ENCODE results near the gene ANKS1A. TPM values are rescaled to one million over a fixed set of nuclear protein-coding genes. Genes with fewer than 3 reads are reported as not detected.

ANKS1A gene
- total RNA-seq, 3 donors from 2014 or later (not counting 1 experiment from before 2014, with no cell fraction given), result 10.4 to 11.5 (median 10.9) TPM

DNA sequence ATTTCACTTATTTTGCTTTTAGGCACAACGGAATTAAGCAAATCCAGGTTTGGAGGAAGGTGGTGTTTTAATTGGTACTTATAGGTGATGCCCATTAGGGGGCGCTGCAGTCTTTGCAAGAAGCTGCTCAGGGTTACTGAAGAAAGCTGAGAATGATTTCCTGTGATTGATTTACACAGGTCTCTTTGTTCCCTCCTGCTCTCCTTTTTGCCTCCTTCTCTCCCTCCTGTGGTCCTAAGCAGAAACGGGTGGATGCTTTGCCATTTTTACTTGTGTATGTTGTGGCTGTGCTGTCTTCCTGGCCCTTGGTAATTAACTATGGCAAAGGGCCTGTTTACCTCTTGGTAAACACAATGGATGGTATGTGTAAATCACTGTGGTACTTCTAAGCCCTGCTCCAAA is 97.8 kb downstream of the ANKS1A start:
- Mint-ChIP-seq H3K27me3 (ENCODE audit: low read depth in 2 of 2) (no peaks in the 10 kb centered on the region), H3K27ac (no peak overlapping the region), H3K4me3 (no peak overlapping the region), H3K36me3 (peaks cover 31% of the 10 kb centered on the region), H3K4me1 (peaks cover 0 to 5% of the 10 kb centered on the region in 2 donors), H3K9me3 (no peaks in the 10 kb centered on the region)
- TF ChIP-seq, protein P1, sequence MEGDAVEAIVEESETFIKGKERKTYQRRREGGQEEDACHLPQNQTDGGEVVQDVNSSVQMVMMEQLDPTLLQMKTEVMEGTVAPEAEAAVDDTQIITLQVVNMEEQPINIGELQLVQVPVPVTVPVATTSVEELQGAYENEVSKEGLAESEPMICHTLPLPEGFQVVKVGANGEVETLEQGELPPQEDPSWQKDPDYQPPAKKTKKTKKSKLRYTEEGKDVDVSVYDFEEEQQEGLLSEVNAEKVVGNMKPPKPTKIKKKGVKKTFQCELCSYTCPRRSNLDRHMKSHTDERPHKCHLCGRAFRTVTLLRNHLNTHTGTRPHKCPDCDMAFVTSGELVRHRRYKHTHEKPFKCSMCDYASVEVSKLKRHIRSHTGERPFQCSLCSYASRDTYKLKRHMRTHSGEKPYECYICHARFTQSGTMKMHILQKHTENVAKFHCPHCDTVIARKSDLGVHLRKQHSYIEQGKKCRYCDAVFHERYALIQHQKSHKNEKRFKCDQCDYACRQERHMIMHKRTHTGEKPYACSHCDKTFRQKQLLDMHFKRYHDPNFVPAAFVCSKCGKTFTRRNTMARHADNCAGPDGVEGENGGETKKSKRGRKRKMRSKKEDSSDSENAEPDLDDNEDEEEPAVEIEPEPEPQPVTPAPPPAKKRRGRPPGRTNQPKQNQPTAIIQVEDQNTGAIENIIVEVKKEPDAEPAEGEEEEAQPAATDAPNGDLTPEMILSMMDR (IDR thresholded peaks at IDR 0.05), result peak; percentile 73
- no peak overlapping the region for H3K27ac ChIP-seq (ENCODE audit: low read length)
- ATAC-seq (peak; percentile 66 to 71 (median 69)), DNase-seq (peak; percentile 44 to 81)
- H3K9me3 ChIP-seq (ENCODE audit: control insufficient read depth, insufficient read depth, low read length), result no peaks in the 10 kb centered on the region
- H3K4me3 ChIP-seq (ENCODE audit: low read length), result no peak overlapping the region
- no peaks in the 10 kb centered on the region for H3K27me3 ChIP-seq (ENCODE audit: control insufficient read depth, insufficient read depth, low read length)
- no peaks in the 10 kb centered on the region for H3K4me1 ChIP-seq (ENCODE audit: control insufficient read depth, insufficient read depth, low read length)
- 33% methylated on average over 3 of the region's 3 CpGs for WGBS (ENCODE audit: insufficient coverage)
- peaks cover 54% of the 10 kb centered on the region for H3K36me3 ChIP-seq (ENCODE audit: control insufficient read depth, insufficient read depth, low read length)
- intact Hi-C loops (cut with micrococcal nuclease), result loop anchor here (1.0 to 2.0 kb wide), 2 partner anchors 154 to 254 kb away; partner anchors contain the start of gene TCP11

DNA sequence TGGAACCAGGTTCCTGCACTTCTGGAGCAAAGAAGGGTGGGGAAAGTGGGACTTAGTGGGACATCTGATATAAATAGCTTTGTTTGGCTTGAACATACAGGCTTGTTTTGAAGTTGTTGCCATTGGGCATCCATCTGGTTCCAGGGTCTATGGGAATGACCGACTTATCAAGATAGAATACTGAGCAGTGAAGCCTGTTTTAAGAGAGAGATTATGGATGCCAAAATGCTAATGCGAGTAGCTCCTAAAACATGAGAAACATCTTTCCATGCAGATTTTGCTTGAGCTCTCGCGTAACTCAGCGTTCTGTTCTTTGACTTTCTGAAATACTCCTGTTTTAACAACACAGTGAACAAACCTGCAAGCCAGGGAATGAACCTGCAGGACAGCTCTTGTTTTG is 98.5 kb downstream of the ANKS1A start:
- Mint-ChIP-seq H3K4me1 (peaks cover 0 to 5% of the 10 kb centered on the region in 2 donors), H3K27me3 (ENCODE audit: low read depth in 2 of 2) (no peaks in the 10 kb centered on the region), H3K4me3 (no peak overlapping the region), H3K36me3 (peaks cover 31% of the 10 kb centered on the region), H3K9me3 (no peaks in the 10 kb centered on the region), H3K27ac (no peak overlapping the region)
- Histone ChIP-seq H3K4me1 (ENCODE audit: control insufficient read depth, insufficient read depth, low read length) (no peaks in the 10 kb centered on the region), H3K27me3 (ENCODE audit: control insufficient read depth, insufficient read depth, low read length) (no peaks in the 10 kb centered on the region), H3K9me3 (ENCODE audit: control insufficient read depth, insufficient read depth, low read length) (no peaks in the 10 kb centered on the region), H3K27ac (ENCODE audit: low read length) (no peak overlapping the region), H3K36me3 (ENCODE audit: control insufficient read depth, insufficient read depth, low read length) (peaks cover 54% of the 10 kb centered on the region), H3K4me3 (ENCODE audit: low read length) (no peak overlapping the region)
- ATAC-seq (no peak), DNase-seq (no peak)
- TF ChIP-seq, protein P1 (IDR thresholded peaks at IDR 0.05), result no peak
- 98% methylated on average over 5 of the region's 5 CpGs for WGBS (ENCODE audit: insufficient coverage)
- intact Hi-C loops (cut with micrococcal nuclease), result loop anchor here (2.0 kb wide), 1 partner anchor 153 kb away; the partner anchor contains the start of gene TCP11

DNA sequence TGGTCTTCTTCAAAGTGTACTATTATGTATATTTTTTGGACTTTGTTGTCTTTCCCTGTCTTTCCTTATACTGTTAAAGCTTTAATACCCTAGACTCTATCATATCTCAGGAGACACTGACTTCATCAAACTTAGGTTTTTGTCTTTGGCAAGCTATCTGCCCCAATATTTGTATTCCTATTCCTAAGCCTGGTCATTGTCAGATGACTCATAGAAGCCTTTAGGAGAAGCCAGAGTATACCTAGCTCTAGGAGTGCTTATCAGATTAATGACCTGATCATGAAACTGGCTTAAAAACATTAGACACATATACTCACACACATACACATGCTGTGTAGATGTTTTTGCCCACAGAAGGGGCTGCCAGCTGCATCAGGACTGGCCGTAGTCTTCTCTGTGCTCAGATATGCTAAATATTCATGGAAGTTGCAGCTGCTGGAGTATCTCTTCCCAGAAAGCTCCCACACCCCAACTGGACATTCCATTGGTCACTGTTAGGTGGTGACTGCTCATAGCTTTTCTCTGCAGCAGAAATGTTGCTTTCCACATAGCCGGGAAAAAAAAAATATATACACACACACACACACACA is 102.0 kb downstream of the ANKS1A start:
- Histone ChIP-seq H3K36me3 (ENCODE audit: control insufficient read depth, insufficient read depth, low read length) (peaks cover 39% of the 10 kb centered on the region), H3K27ac (ENCODE audit: low read length) (no peak overlapping the region), H3K4me1 (ENCODE audit: control insufficient read depth, insufficient read depth, low read length) (no peaks in the 10 kb centered on the region), H3K27me3 (ENCODE audit: control insufficient read depth, insufficient read depth, low read length) (no peaks in the 10 kb centered on the region), H3K4me3 (ENCODE audit: low read length) (no peak overlapping the region), H3K9me3 (ENCODE audit: control insufficient read depth, insufficient read depth, low read length) (no peaks in the 10 kb centered on the region)
- ATAC-seq (no peak), DNase-seq (no peak)
- WGBS (ENCODE audit: insufficient coverage), result 100% methylated on average over 2 of the region's 2 CpGs
- Mint-ChIP-seq H3K27ac (no peak overlapping the region), H3K4me3 (no peak overlapping the region), H3K27me3 (ENCODE audit: low read depth in 2 of 2) (no peaks in the 10 kb centered on the region), H3K36me3 (peaks cover 15% of the 10 kb centered on the region), H3K9me3 (no peaks in the 10 kb centered on the region), H3K4me1 (peaks cover 0 to 5% of the 10 kb centered on the region in 2 donors)
- TF ChIP-seq, protein P1 (IDR thresholded peaks at IDR 0.05), result no peak
- intact Hi-C loops (cut with micrococcal nuclease), result no loop called here

DNA sequence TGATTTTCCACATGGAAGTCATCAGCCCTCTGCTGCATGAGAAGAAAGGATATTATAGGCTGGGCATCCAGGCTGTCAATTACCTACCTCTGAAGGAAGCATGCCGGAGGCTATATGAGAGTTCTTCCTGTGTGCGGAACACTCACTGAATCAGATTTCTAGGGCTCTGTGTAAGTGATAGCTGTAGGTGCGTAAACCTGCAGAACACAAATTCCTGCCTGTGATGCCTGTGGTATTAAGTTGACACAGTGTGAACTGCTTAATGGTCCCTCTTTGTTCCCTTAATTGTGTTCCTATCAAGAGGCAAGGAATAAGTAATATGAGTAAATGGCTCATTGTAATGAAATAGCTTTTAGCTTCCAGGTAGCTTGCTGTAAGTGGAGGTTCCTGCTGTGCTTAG is 103.3 kb downstream of the ANKS1A start:
- ATAC-seq (no peak), DNase-seq (no peak)
- TF ChIP-seq, protein P1 (IDR thresholded peaks at IDR 0.05), result no peak
- Mint-ChIP-seq H3K4me1 (no peaks in the 10 kb centered on the region), H3K27ac (no peak overlapping the region), H3K36me3 (peaks cover 15% of the 10 kb centered on the region), H3K9me3 (no peaks in the 10 kb centered on the region), H3K4me3 (no peak overlapping the region), H3K27me3 (ENCODE audit: low read depth in 2 of 2) (no peaks in the 10 kb centered on the region)
- no peak overlapping the region for H3K4me3 ChIP-seq (ENCODE audit: low read length)
- H3K9me3 ChIP-seq (ENCODE audit: control insufficient read depth, insufficient read depth, low read length), result no peaks in the 10 kb centered on the region
- peaks cover 35% of the 10 kb centered on the region for H3K36me3 ChIP-seq (ENCODE audit: control insufficient read depth, insufficient read depth, low read length)
- no peaks in the 10 kb centered on the region for H3K27me3 ChIP-seq (ENCODE audit: control insufficient read depth, insufficient read depth, low read length)
- H3K27ac ChIP-seq (ENCODE audit: low read length), result no peak overlapping the region
- intact Hi-C loops (cut with micrococcal nuclease), result no loop called here
- 95% methylated on average over 3 of the region's 3 CpGs for WGBS (ENCODE audit: insufficient coverage)
- no peaks in the 10 kb centered on the region for H3K4me1 ChIP-seq (ENCODE audit: control insufficient read depth, insufficient read depth, low read length)

All from natural killer cell (primary cell).